ENCODE data around the gene SPRYD3.

Gene SPRYD3

DNA sequence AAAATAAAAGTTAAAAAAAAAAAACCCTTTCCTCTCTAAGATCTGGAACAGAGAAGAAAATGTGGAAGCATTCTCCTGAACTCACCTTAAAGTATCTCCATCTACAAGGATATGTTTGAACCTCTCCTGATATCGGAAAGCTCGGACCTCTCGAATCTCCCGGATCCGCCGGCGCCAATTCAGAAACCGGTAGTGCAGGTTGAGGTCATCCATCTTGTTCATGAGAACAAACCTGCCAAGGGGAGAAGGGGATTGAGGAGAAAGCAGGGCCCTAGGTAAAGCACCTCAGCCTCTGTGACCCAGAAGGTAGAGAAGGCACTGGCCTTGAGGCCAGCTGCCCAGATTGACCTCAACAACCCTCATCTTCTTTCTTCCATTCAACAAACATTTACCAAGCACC lies 2.2 kb downstream of the SPRYD3 start:
- DNase-seq (ENCODE audit: low spot score): no peak

DNA sequence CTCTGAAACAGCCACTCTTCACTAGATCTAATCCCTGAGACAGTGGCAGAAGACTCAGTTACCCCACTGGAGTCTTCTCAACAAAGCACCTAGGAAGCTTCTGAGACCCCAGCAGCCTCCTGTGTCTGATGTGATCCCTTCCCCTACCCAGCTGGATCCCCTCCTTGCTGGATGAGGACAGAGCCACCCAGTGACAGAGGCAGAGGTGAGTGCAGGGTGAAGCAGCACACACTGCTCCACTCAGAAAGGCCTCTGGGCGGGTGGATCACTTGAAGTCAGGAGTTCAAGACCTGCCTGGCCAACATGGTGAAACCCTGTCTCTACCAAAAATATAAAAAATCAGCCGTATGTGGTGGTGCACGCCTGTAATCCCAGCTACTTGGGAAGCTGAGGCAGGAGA lies 2.7 kb downstream of the SPRYD3 start:
- no peak for DNase-seq (ENCODE audit: low spot score)

DNA sequence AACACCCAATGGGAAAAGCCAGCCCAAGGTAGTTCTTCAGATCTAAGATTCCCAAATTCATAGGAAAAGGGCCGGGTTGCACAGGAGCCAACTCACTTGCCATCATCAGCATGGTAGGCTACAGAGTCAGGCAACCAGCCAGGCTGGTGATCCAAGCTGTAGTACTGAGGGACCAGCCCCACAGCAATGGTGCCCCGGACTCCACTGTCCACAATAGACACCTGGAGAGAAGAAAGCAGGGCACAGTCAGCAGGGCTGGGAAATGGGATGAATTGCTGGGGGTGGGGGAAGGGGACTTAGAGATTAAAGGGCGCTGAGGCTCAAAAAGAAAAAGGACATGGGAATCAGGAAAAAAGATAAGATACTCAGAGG lies 4.2 kb downstream of the SPRYD3 start:
- DNase-seq (ENCODE audit: low spot score): no peak

DNA sequence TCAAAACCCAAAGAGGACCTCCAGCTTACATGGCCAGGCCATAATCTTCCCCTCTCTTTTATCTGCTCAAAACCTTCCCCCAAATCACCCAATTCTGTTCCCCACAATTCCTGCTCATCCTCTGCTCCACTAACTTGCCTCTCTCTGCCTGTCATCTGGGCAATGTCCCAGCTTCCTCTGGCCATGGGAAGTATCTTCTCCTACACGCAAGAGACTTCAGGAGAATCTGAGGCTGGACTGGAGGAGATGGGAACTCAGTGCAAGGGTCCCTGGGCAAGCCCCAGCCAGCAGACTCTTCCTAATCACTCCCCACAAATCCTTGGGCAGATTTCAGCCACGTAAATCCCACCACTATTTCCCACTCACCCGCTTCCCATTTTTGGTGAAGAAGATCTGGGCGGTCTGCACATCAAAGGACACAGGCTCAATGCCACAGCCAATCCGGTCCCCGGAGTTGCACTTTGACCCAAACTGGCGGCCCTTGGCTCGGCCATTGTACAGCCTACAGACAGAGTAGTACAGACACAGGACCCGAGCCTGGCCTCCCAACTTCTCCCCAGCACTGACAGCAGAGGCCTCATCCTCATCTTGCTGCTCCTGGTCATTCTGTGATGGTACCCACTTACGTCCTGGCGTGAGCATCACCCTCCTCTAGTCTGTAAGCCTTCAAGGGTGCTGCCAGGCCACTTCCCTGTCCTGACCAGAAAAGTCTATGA lies 4.7 kb downstream of the SPRYD3 start:
- DNase-seq (ENCODE audit: low spot score): no peak

DNA sequence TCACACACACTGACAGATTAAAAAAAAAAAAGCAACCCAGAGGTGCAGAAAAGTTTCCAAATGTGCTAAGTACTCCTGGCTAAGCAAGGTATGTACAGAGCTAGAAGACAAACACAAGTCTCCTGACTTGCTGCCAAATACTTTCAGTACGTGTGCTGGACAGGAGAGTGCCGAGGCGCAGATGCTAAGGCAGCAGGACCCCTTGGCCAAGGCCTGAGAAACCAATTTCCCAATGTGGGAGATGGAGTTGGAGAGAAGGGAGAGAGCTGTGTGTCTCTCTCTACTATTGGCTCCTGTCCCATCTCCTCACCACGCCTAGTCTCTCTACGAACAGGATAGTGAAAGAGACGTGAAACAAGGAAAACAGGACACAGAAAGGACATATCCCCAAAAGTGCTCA lies 5.3 kb downstream of the SPRYD3 start:
- no peak for DNase-seq (ENCODE audit: low spot score)

DNA sequence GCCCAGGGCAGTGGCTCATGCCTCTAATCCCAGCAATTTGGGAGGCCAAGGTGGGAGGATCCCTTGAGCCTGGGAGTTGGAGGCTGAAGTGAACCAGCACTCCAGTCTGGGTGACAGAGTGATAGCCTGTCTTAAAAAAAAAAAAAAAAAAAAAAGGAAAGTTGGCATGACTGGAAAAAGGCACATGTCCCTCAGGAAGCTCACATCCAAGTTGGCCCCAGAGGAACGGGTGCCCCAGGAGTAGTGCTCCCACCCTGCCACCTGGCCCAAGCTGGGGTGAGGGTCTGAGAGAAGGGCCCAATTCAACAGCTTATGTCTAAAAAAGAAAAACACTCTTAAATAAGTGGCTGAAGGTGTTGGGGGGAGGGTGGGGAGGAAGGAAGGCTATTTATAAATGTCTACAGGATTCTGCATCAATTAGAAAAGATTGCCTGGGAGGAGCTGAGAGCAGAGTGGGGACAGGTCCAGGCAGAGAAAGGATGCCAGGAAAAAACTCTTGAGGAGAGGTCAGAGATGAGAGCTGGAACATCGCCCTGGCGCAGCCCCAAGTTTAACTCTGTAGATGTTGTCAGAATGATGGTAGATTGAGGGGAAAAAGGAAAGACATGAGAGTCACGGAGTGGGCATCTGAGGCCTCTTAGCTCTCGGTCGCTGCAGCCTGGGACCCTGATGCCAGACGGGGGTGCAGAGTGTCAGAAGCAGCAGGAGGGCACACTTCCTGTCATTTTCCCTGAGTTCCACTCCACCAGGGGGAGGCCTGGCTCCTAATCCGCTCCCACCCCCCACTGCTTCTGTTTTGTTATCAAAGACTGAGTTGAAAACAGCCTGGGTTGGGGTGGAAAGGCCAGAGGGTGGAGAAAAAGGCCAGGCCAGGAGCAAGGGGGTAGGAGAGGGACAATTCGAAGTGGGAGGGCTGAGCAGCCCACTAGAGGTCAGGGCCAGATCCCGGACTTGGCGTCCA lies 7.3 kb downstream of the SPRYD3 start:
- no peak for DNase-seq (ENCODE audit: low spot score)

DNA sequence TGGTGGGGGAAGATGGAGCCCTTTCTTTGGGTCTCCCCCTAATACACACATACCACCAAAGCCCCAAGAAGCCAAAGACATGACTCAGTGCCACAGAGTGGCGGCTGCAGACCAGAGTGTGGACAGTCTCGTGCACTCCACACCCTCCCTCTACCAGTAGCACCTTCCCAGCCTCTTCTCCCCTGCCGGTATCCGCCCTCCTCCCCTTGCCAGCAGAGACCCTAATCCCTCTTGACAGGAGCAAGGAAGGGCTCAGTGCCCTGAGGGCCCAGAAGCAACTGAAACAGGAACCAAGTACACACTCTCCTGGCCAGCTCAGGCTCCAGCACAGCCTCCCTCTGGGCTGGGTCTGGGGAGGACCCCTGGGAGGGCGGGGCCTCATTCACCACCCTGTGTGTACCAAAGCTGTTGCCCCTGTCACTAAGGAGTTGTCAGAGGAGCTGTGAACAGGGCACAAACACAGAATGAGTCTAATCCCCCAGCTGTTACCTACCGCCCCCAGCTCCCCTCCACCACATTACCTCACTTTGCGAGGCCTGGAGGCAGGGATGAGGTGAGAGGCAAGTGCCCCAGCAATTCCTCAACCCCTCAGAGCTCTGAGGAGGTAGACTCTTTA lies 8.2 kb downstream of the SPRYD3 start:
- no peak for DNase-seq (ENCODE audit: low spot score)

DNA sequence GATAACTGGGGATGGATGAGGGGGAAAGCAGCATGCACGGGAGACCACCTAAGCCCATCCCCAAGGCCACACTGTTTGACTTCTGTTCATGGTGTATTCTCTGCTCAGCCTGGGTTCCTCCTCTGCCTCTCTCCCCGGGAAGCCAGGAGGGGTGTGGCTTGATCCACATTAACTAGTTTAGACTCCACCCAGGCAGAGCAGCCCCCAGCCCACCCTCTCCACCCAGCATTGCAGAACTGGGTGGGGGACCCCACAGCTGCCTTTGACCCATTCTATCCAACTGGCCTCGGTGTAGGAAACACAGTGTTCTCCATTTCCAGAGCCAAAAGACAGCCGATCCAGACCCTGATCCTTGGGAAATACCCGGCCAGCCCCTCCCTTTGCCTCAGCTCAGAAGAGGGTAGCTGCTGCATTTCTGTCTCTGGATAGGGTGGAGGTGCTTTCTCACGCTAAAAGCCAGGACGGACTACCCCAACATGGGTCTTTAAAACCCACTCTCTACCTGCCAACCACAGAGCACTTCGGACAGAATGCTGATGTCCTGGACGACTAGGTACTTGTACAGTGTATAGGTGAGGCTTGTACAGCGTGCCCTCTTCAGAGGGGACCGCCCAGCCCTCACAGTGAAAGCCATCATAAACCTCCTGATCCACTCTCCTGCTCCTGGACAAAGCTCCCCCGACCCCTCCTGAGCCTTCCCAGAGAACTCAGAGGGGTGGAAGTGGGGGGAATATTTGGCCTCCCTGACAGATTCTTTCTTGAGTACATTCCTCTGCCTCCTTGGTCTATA lies 9.4 kb downstream of the SPRYD3 start:
- no peak for DNase-seq (ENCODE audit: low spot score)

DNA sequence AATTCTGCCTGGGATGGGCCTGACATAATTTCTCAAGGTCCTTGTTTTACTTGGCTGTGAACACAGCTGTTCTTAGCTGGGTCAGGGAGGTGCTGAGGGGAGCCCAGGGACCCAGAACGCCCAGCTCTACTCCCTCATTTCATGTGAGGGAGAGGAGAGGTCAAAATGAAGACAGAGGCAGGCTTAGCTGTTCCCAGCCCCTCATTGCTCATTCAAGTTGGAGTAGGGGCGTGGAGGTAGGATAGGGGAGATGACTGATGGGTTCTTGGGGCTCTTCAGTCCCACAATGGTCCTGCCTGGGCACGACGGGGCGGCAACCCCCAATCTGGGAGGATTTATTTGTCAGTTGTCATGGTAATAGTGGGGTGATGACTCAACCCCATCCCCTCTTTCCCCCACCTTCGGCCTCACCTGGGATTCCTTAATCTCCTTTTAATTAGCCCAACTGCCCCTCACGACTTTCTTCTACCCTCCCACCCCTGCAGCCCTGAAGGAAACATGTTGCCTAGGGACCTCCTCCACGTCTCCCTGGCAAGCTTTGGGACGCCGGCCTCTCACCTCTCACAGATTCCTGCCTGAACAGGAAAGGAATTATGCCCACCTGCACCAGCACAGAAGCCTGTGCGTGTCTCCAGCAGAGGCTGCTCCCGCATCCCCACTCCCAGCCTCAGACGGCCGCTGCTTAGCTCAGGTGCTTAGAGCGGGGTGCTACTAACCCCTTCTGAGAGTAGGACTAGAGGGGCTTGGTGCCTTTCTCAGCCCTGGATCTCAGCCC lies 10.2 kb downstream of the SPRYD3 start:
- no peak for DNase-seq (ENCODE audit: low spot score)

DNA sequence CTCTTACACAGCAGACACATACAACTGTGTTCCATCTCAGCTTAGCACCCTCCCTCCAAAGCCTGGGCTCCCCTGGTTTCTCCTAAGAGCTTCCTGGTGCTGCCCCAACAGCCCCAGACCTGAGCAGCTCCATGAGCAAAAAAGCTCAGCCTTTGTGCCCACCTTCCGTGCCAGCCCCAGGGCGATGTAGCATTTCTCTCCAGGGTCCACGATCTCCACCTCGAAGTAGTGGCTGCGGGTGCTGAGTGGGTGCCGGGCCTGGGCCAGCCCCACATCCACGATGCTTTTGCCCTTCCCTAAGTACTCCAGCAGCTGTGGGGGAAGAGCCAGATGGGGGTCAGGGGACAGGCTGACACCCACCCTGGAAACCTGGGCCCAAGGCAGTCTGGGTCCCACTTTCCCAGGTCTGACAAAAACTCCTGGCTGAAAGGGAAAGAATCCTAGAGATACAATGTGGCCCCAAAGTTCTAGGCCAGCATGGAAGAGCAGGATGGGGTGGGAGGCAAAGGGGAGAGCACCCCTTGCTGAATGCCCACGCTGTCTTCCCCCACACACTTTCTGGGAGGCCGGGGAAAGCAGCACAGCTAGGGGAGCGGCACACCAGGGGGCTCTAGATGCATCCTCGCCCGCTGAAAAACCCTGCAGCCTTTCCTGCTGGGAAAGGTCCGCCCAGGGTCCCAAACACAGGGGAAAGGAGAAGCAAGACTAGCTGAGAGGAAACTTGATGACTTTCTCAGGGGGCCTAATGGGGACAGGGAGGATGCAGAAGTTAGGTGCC lies 11.0 kb downstream of the SPRYD3 start:
- DNase-seq (ENCODE audit: low spot score): no peak

DNA sequence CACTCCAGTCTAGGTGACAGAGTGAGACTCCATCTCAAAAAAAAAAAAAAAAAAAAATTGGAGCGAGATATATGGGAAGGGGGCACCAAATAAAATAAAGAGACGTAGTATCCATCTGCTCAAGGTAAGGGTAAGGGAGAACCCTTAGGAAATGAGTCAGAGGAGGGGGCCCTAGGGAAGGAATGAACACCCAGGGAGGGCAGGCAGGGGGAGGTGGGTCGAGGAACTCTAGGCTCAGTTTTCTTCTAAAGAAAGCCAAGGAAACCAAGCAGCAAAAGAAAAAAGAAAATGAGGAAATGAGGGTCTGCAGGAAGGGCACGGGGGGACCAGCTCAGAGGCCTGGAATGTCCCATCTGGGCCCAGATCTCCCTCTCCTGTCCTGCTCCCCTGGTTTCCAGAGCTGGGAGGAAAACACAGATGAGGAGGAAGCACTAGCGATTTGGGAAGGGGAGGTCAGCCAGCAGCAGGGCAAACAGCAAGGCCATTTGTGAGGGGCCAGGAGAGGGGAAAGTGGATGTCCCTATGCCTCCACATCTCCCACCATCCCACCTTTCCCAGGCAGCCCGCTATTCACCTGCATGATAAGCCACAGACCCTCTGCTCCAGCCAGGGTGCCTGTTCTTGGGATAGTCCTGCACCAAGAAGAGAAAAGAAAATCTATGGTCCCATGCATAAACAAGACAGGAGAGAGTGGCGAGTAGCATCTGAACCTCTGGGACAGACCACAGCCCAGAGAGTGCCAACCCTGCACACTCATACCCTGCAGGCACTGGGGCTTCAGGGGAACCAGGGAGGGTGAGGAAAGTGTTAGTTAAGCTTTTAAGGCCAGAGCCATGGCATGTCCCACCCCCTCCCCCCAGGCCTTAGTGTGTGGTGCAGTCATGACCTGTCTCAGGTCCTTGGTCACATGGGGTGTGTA lies 11.9 kb downstream of the SPRYD3 start:
- DNase-seq (ENCODE audit: low spot score): no peak

DNA sequence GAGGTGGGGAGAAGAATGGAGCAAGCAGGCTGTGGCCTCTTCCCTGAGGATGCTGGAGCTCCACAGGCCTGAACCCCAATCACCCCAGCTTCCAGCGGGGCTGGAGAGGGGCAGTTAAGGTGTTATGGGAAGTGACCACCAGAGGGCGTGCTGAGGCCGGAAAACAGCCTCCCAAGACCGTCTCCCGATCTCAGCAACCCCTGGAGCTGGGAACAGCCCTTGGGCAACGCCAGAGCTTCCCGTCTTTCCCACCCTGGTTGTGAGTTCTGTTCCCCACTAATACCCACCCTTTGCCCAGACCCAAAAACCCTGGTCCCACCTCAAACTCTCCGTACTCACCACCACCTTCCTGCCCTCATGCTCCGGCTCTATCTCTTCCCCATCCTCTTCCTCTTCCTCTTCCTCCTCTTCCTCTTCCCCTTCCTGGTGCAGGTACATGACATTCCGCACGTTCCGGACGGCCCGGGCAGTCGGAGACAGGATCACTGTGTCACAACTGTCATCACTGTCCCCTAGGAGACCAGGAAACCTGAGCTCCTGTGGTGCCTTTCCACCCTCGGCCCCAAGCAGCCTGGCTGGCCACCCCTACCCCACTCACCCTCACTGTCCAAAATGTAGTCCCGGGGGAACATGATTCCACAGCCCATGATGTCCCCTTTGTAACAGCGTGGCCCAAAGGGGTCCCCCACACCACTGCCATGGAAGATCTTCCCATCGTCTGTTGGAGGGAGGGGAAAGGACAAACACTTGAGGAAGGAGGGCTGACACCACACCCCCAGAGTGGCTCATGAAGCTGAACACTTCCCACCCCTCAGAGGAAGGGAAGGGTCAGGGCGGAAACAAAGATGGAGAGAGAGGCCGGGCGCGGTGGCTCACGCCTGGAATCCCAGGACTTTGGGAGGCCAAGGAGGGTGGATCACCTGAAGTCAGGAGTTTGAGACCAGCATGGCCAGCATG lies 12.9 kb downstream of the SPRYD3 start:
- DNase-seq (ENCODE audit: low spot score): peak; percentile 78

DNA sequence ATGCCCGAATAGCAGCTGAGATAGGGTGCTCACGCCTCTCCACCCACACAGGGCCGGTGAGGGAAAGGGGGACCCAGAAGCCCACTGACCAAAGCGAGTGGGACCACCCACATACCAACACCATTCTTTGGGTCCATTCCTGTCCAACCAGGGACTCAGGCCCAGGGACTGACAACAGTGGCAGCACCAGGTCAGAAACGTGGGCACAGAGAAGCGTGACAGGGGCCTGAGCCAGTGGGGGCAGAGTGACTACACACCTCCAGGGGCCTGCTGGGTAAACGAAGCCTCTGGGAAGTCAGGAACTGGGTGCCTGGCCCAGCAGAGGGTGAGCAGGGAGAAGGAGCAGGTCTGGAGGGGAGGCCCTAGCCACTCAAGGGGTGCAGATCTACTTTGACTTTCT lies 13.7 kb downstream of the SPRYD3 start:
- no peak for DNase-seq (ENCODE audit: low spot score)

DNA sequence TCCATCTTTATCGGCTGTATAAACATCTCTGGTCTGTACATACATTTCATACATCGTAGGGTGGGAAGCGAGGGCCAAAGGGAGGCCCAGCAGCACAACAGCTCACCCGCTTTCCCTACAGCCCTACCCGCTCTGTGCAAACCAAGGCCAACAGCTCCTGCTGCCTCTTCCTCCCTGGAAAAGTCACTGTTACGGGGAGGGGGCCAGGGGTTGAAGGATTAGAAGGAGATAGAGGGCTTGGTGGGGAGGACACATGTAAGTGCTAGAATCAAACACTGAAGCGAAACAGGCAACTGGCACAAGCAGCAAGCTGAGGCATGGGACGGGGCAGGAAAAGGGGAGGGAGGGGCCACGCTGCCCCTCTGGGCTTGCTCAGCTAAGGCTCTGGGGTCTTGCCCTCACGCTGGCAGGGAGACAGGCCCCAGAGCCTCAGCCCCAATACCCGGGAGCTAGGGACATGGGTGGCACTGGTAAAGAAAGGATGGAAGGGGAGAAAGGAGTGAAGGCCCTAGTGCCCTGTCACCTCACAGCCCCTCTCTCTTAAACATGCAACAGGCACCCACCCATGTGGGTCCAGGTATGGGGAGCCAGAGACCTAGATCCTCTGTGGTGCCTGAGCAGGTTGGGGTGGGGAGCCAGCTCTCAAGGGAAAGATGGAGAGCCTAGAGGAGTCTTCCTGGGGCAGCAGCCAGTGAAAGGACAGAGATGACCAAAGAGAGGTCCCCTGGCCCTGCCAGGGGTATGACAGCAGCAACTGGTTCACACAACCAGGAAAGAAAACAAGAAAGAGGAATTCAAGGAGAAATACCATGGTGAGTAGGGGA lies 14.4 kb downstream of the SPRYD3 start:
- no peak for DNase-seq (ENCODE audit: low spot score)

DNA sequence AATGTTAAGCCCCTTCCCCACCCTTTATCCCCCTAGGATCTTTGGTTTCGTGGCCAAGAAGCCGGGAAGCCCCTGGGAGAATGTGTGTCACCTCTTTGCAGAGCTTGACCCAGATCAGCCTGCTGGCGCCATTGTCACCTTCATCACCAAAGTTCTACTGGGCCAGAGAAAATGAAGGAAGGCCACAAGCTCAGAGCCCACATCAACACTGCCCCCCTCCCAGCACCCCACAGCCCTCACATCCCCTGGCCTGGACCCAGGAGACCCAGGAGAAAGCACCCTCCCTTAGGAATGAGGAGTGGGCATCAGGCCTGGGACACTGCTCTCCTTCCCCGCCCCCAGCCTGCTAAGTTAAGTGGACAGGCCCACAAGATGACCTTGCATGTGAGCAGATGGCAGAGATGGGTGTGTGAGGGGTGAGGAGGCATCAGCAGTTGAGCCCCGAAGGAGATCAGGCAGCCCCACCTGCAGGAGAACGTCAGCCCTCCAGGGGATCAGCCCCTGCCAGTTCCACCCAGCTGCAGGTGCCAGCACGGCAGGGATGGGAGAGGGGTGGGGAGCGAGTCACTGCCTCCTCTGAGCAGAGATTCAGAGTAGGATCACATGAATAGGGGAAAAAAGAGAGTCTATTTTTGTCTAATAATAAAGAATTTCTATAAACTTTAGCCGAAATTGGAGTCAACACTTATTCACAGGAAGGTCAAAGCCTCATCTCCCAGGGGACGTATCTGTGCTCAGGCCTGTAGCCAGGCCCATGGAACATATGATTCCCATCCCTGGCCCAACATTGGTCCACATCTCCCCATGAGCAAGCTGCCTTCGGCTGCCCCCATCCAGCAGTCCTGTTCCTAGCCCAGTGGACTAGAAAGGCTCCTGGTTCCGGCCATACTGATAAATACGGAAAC lies 15.2 kb downstream of the SPRYD3 start:
- DNase-seq (ENCODE audit: low spot score): no peak

DNA sequence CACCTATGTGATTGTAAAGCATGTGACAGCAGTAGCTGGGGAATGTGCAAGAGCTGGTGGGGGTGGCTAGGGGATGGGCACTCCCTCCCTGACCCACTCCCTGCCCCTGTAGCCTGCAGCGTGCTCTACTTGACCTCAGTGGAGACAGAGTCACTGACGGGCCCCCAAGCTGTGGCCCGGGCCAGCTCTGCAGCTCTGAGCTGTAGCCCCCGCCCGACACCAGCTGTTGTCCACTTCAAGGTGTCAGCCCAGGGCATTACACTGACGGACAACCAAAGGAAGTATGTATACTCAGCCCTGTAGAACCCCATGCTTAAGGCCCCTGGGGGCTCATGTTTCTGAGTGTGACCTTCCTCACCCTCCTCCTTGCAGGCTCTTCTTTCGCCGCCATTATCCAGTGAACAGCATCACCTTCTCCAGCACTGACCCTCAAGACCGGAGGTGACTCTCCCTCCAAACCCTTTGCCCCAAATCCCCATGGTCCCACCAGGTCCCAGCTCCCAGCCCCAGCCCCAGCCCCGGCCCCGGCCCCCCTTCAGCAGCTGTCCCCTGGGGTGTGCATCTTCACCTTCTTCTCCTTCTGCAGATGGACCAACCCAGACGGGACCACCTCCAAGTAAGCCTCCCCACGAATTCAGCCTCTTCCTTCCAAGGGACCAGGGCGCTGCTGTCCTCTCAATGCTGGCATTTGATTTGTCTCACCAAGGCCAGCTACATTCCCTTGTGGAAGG lies 16.0 kb downstream of the SPRYD3 start:
- no peak for DNase-seq (ENCODE audit: low spot score)

Data from kidney capillary endothelial cell (primary cell).